Mammary epithelial cell (primary cell): ENCODE results near the gene MGAT5.

Experiments used
- CTCF ChIP-seq, 2 donors: IDR thresholded peaks in 1 of 2; conservative IDR thresholded peaks in 1 of 2; 2 replicates each; pipeline ENCODE4 v1.5.1; 2011 to 2012; ENCODE audit warnings: inconsistent platforms in 2 of 2, low read length in 2 of 2, mild to moderate bottlenecking in 2 of 2, control low read depth in 1 of 2, low read depth in 1 of 2; ENCODE audit not compliant: insufficient read depth in 1 of 2; ENCODE audit errors: extremely low read depth in 1 of 2
- EZH2 ChIP-seq: IDR thresholded peaks from 2 replicates; pipeline ENCODE4 v1.6.1; 2012; ENCODE audit warnings: low read length, inconsistent platforms, borderline replicate concordance

- TF ChIP-seq CTCF (conservative IDR thresholded peaks at IDR 0.05 in 1 of 2, IDR thresholded peaks at IDR 0.05 in 1 of 2; ENCODE audit: extremely low read depth in 1 of 2, insufficient read depth in 1 of 2, low read depth in 1 of 2, low read length in 2 of 2) (no peak), EZH2 (no peak)
Observed at GRCh38 chr2:134259571-134259970, 5.7 kb downstream of the MGAT5 start.
